ENCODE data around the gene NFIC. TPM values are rescaled to one million over a fixed set of nuclear protein-coding genes. Genes with fewer than 3 reads are reported as not detected.
A peak's percentile ranks its signal among the peaks of the same experiment; 100 is the strongest.
"Not testable (repeated sequence)": the region's sequence is repeated elsewhere in the genome, so short reads cannot be mapped to it uniquely, and the experiment has no call there.

Gene NFIC
- total RNA-seq, 1 donor from 2014 or later = 38.3 TPM

DNA sequence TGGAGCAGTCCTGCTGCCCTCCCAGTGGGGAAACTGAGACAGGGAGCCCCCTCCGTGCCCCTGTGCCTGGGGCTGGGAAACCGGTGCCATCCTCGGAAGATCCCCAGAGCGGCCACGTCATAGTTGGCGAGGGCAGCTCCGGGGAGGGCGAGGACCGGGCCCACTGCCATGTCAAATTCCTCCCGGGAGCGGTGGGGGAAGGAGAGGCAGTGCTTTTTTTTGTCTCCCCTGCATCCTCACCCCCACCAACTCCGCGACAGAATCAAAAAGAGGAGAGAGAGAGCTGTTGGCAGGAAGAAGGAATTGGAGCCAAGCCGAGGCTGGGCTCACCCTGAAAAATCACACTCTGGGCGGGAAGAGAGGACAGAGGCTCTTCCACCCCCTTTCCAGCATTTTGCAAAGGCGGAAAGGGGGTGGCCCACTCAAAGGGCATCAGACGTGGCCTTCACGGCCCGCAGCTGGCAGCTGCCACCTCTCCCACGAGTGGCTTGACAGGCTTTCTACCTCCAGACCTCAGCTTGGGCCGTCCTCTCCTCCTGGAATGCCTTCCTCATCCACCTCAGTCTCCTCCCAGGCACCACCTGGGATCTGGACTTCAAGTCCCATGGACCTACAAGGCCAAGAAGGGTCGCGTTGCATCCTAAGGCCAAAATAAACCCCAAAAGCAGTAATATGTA lies 19.6 kb upstream of the NFIC start:
- DNase-seq (ENCODE audit: low read depth) (no peak), FAIRE-seq (no peak)
- Mint-ChIP-seq H3K4me3 (ENCODE audit: unreplicated experiment) (no peak overlapping the region), H3K4me1 (ENCODE audit: low read depth, unreplicated experiment) (no peaks in the 10 kb centered on the region), H3K27ac (ENCODE audit: unreplicated experiment) (no peak overlapping the region), H3K27me3 (ENCODE audit: low read depth, unreplicated experiment) (peaks cover 50% of the 10 kb centered on the region), H3K36me3 (ENCODE audit: low read depth, unreplicated experiment) (no peaks in the 10 kb centered on the region), H3K9me3 (ENCODE audit: unreplicated experiment) (no peaks in the 10 kb centered on the region)
- no peaks in the 10 kb centered on the region for H3K27me3 ChIP-seq (ENCODE audit: insufficient read depth, low read length)
- H3K27ac ChIP-seq (ENCODE audit: low read depth, low read length) = no peak overlapping the region
- peak overlapping the region; percentile 28 for H3K4me3 ChIP-seq (ENCODE audit: insufficient read depth, low read depth, low read length)
- peak overlapping the region; percentile 79 for H2AFZ ChIP-seq (ENCODE audit: low read depth, low read length)
- TF ChIP-seq CTCF (IDR thresholded peaks at IDR 0.05; ENCODE audit: insufficient read depth, low read depth, low read length) = no peak
- no peak for TF ChIP-seq EZH2 (IDR thresholded peaks at IDR 0.05; ENCODE audit: insufficient read depth, low read length)
- peaks cover 12% of the 10 kb centered on the region for H3K4me1 ChIP-seq (ENCODE audit: insufficient read depth, low read length)
- peak overlapping the region; percentile 36 for H3K9ac ChIP-seq (ENCODE audit: low read length)
- no peaks in the 10 kb centered on the region for H3K79me2 ChIP-seq (ENCODE audit: insufficient read depth, low read length)
- no peaks in the 10 kb centered on the region for H4K20me1 ChIP-seq (ENCODE audit: insufficient read depth, low read length)
- peak overlapping the region; percentile 80 for H3K4me2 ChIP-seq (ENCODE audit: low read length)
- H3K36me3 ChIP-seq (ENCODE audit: insufficient read depth, low read length) = no peaks in the 10 kb centered on the region
- no peaks in the 10 kb centered on the region for H3K9me3 ChIP-seq (ENCODE audit: insufficient read depth, low read depth, low read length)

DNA sequence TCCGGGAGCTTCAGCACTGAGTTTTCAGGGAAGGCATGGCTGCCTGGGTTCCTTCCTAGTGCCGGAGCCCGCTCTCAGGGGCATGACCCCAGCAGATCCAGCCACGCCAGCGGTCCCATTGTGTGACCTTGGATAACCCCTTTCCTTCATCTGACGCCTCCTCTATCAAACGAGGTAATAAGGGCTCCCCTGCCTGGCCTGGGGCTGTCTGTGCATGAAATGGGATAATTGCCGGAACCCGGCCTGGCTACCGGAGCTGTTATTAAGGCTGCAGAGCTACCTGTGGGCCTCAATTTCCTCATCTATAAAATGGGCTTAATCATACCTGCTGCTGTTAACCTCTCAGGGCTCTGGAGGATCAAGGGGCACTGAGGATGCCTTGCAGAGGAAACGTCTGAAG lies 18.3 kb upstream of the NFIC start:
- no peak overlapping the region for H3K27ac Mint-ChIP-seq (ENCODE audit: unreplicated experiment)
- DNase-seq (ENCODE audit: low read depth) = no peak
- no peaks in the 10 kb centered on the region for H3K4me1 Mint-ChIP-seq (ENCODE audit: low read depth, unreplicated experiment)
- no peak overlapping the region for H3K4me3 Mint-ChIP-seq (ENCODE audit: unreplicated experiment)
- H3K4me1 ChIP-seq (ENCODE audit: insufficient read depth, low read length) = peaks cover 12% of the 10 kb centered on the region
- H3K27me3 ChIP-seq (ENCODE audit: insufficient read depth, low read length) = no peaks in the 10 kb centered on the region
- no peaks in the 10 kb centered on the region for H3K9me3 Mint-ChIP-seq (ENCODE audit: unreplicated experiment)
- H3K9me3 ChIP-seq (ENCODE audit: insufficient read depth, low read depth, low read length) = no peaks in the 10 kb centered on the region
- peaks cover 53% of the 10 kb centered on the region for H3K27me3 Mint-ChIP-seq (ENCODE audit: low read depth, unreplicated experiment)
- H3K27ac ChIP-seq (ENCODE audit: low read depth, low read length) = no peak overlapping the region
- no peaks in the 10 kb centered on the region for H3K36me3 Mint-ChIP-seq (ENCODE audit: low read depth, unreplicated experiment)
- no peak for TF ChIP-seq CTCF (IDR thresholded peaks at IDR 0.05; ENCODE audit: insufficient read depth, low read depth, low read length)
- no peak for TF ChIP-seq EZH2 (IDR thresholded peaks at IDR 0.05; ENCODE audit: insufficient read depth, low read length)
- no peaks in the 10 kb centered on the region for H4K20me1 ChIP-seq (ENCODE audit: insufficient read depth, low read length)
- H3K79me2 ChIP-seq (ENCODE audit: insufficient read depth, low read length) = no peaks in the 10 kb centered on the region
- FAIRE-seq = no peak
- H3K9ac ChIP-seq (ENCODE audit: low read length) = no peak overlapping the region
- no peak overlapping the region for H3K4me3 ChIP-seq (ENCODE audit: insufficient read depth, low read depth, low read length)
- no peak overlapping the region for H2AFZ ChIP-seq (ENCODE audit: low read depth, low read length)
- H3K4me2 ChIP-seq (ENCODE audit: low read length) = no peak overlapping the region
- no peaks in the 10 kb centered on the region for H3K36me3 ChIP-seq (ENCODE audit: insufficient read depth, low read length)

DNA sequence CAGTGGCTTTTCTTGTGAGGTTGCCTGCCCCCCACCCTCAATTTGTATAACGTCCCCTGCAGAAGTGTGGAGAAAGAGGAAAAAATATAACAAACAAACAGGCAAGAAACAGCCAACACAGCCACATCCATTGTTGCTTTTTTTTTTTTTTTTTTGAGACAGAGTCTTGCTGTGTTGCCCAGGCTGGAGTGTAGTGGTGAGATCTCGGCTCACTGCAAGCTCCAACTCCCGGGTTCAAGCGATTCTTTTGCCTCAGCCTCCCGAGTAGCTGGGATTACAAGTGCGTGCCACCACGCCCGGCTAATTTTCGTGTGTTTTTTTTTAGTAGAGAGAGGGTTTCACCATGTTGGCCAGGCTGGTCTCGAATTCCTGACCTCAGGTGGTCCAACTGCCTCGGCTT lies 17.9 kb upstream of the NFIC start:
- peaks cover 57% of the 10 kb centered on the region for H3K27me3 Mint-ChIP-seq (ENCODE audit: low read depth, unreplicated experiment)

More for the DNA sequence above, 17.9 kb upstream of the NFIC start:
- not testable (repeated sequence) for DNase-seq (ENCODE audit: low read depth); H3K27me3 ChIP-seq (ENCODE audit: insufficient read depth, low read length); H3K36me3 ChIP-seq (ENCODE audit: insufficient read depth, low read length); H3K36me3 Mint-ChIP-seq (ENCODE audit: low read depth, unreplicated experiment); H3K27ac ChIP-seq (ENCODE audit: low read depth, low read length); H3K9me3 Mint-ChIP-seq (ENCODE audit: unreplicated experiment); H3K27ac Mint-ChIP-seq (ENCODE audit: unreplicated experiment); H3K4me2 ChIP-seq (ENCODE audit: low read length); H3K4me3 ChIP-seq (ENCODE audit: insufficient read depth, low read depth, low read length); H3K79me2 ChIP-seq (ENCODE audit: insufficient read depth, low read length); H3K9me3 ChIP-seq (ENCODE audit: insufficient read depth, low read depth, low read length); H3K4me3 Mint-ChIP-seq (ENCODE audit: unreplicated experiment); H3K4me1 Mint-ChIP-seq (ENCODE audit: low read depth, unreplicated experiment); H2AFZ ChIP-seq (ENCODE audit: low read depth, low read length); FAIRE-seq; H4K20me1 ChIP-seq (ENCODE audit: insufficient read depth, low read length); H3K9ac ChIP-seq (ENCODE audit: low read length)
- H3K4me1 ChIP-seq (ENCODE audit: insufficient read depth, low read length) = peaks cover 12% of the 10 kb centered on the region

All from astrocyte (in vitro differentiated cells and primary cell).